Duodenal mucosa (tissue), 2 donors: ENCODE data around the gene PIP5K1B.

ENCODE experiments used
- H3K27ac ChIP-seq: one replicate; pipeline ENCODE4 v1.7.0; 2013; ENCODE audit warnings: low read depth, low read length
- H3K27me3 ChIP-seq, 2 donors: one replicate each; pipeline ENCODE4 v1.7.0; 2013; ENCODE audit warnings: low read length in 2 of 2, control low read depth in 1 of 2; ENCODE audit not compliant: insufficient read depth in 2 of 2, control insufficient read depth in 1 of 2
- H3K36me3 ChIP-seq, 2 donors: one replicate each; pipeline ENCODE4 v1.7.0; 2013; ENCODE audit warnings: low read length in 2 of 2, control low read depth in 1 of 2; ENCODE audit not compliant: insufficient read depth in 2 of 2, control insufficient read depth in 1 of 2
- H3K4me1 ChIP-seq, 2 donors: one replicate each; pipeline ENCODE4 v1.7.0; 2013; ENCODE audit warnings: low read length in 2 of 2, control low read depth in 1 of 2; ENCODE audit not compliant: insufficient read depth in 2 of 2, control insufficient read depth in 1 of 2
- H3K4me3 ChIP-seq, 2 donors: one replicate each; pipeline ENCODE4 v1.7.0; 2013; ENCODE audit warnings: low read length in 2 of 2, low read depth in 1 of 2
- H3K9ac ChIP-seq, 2 donors: one replicate each; pipeline ENCODE4 v1.7.0; 2013; ENCODE audit warnings: low read length in 2 of 2, low read depth in 1 of 2
- H3K9me3 ChIP-seq, 2 donors: one replicate each; pipeline ENCODE4 v1.7.0; 2013; ENCODE audit warnings: low read length in 2 of 2, control low read depth in 1 of 2; ENCODE audit not compliant: control insufficient read depth in 1 of 2

PIP5K1B gene

DNA sequence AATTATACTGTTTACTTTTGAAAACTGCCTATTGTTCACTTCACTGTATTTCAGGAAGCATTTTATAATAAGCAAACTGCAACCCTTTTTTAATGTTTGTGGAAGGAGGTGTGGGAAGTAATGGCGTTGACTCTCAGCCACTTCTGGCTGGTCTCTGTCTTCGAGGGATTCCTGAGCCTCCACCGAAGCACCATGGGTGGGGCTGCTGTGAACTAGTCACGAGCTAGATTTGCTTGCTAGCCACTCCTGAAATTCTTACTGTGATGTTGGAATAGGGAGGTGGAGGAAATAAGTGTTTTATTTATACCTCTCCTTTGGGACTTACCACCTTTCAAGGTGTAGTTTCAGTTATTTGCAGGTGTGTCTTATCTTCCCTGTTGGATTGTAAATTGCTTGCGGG, 26.8 kb downstream of the PIP5K1B start:
- no peak overlapping the region for H3K9ac ChIP-seq
- peak overlapping the region; percentile 71 for H3K27ac ChIP-seq
- H3K36me3 ChIP-seq = no peaks in the 10 kb centered on the region
- H3K4me3 ChIP-seq = no peak overlapping the region
- H3K27me3 ChIP-seq = no peaks in the 10 kb centered on the region
- peaks cover 0 to 5% of the 10 kb centered on the region in 2 donors for H3K9me3 ChIP-seq
- peaks cover 34 to 66% of the 10 kb centered on the region in 2 donors for H3K4me1 ChIP-seq

DNA sequence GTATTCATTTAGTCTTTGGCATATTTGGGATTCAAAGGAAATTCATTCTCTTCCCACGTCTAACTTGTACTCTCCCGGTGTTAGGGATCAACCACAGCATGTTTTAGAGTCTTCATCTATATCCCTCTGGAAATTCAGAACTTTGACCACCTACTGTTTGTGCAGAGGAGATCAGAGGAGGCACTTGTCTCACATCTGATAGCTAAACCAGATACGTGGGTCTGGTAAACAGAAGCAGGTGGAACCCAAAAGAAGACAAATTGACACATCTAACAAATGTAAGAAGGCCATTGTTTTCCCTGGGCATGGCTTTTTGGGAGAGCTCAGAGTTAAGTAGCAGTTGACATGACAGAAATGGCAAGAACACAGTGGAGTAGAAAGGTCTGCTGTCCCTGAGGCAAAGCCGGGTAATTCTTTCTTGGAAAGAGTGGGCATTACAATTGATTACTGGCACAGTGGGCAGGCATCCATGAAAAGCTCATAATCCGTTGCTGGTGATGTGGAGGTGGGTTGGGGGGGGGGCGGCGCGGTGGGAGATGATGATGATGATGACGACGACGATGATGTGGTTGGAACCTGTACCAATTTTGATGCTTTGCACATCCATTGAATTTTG, 27.5 kb downstream of the PIP5K1B start:
- no peak overlapping the region for H3K9ac ChIP-seq
- H3K4me1 ChIP-seq = peaks cover 34 to 66% of the 10 kb centered on the region in 2 donors
- H3K9me3 ChIP-seq = peaks cover 0 to 5% of the 10 kb centered on the region in 2 donors
- H3K36me3 ChIP-seq = no peaks in the 10 kb centered on the region
- no peaks in the 10 kb centered on the region for H3K27me3 ChIP-seq
- H3K4me3 ChIP-seq = no peak overlapping the region
- H3K27ac ChIP-seq = peak overlapping the region; percentile 33

DNA sequence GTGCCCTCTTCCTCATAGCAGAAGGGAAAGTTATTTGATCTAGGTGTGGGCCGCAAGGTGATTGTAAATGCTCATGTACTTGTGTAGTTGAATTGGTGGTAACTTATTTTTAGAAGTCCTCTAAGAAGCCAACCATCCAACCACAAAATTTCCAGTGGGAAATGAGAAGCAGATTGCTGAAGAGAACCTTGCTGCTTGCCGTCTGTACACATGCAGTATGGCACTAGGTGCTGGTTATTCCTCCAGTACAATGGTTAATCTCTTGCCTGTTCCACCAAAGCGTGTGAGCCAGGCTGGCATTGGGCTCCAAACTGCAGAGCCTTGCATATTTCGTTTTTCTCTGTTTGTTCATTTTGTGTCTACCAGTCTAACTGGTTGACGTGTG, 28.0 kb downstream of the PIP5K1B start:
- Histone ChIP-seq H3K27ac (no peak overlapping the region), H3K36me3 (no peaks in the 10 kb centered on the region)

DNA sequence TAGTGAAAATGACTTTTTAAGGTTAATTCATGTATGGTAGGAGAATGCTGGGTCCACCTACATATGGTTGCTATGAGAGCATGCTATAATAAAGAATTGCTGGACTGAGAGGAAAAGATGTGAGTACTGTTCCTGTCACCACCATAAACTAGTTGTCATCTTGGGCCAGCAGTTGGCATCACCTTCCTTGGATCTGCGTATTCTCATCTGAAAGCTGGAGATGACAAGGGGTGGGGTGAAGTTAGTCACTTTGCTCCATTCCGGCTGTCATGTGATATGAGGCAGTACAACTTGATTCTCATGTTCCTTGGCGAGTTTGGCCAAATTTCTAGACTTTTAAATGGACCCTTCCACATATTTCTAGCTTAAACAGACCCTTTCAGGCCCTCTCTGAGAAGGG, 33.3 kb downstream of the PIP5K1B start:
- H3K9ac ChIP-seq = no peak overlapping the region
- no peak overlapping the region for H3K27ac ChIP-seq
- H3K4me1 ChIP-seq = peaks cover 37 to 61% of the 10 kb centered on the region in 2 donors
- no peaks in the 10 kb centered on the region for H3K27me3 ChIP-seq
- peaks cover 0 to under 1% of the 10 kb centered on the region in 2 donors for H3K36me3 ChIP-seq
- H3K4me3 ChIP-seq = no peak overlapping the region
- no peaks in the 10 kb centered on the region for H3K9me3 ChIP-seq

More for the DNA sequence above, 28.0 kb downstream of the PIP5K1B start:
- no peaks in the 10 kb centered on the region for H3K27me3 ChIP-seq
- H3K4me3 ChIP-seq = no peak overlapping the region
- peaks cover 34 to 70% of the 10 kb centered on the region in 2 donors for H3K4me1 ChIP-seq
- H3K9me3 ChIP-seq = peaks cover 0 to 2% of the 10 kb centered on the region in 2 donors
- H3K9ac ChIP-seq = no peak overlapping the region

DNA sequence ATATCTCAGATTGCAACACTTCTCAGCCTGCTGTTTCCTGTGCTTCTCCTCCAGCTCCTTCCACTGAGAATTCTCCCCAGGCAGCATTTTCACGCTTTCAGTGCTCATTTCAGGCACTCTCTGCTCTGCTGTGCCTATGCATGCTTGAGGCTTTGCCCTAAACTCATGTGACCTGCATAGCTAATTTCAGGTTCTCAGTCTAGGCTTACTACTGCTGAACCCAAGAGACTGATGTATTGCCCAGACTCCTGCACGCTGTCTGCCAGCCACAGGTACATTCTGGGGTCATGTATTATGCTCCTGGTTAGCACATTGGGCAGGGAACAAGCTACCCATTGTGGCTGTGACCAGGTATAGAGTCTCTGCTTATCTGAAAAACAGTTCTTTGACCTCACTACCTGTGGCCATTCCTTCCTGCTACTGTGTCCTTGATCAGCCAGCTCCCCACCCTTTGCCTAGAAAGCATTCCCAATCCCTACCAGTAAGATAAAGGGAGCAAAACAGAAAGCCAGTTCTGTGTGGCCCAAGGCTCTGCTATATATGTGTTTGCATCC, 34.7 kb downstream of the PIP5K1B start:
- peak overlapping the region; percentile 86 for H3K27ac ChIP-seq
- H3K9ac ChIP-seq = peak overlapping the region; percentile 32 to 80
- peaks cover 0 to 8% of the 10 kb centered on the region in 2 donors for H3K36me3 ChIP-seq
- peaks cover 37 to 53% of the 10 kb centered on the region in 2 donors for H3K4me1 ChIP-seq
- H3K9me3 ChIP-seq = no peaks in the 10 kb centered on the region
- peak overlapping the region; percentile 35 to 45 for H3K4me3 ChIP-seq
- H3K27me3 ChIP-seq = no peaks in the 10 kb centered on the region

DNA sequence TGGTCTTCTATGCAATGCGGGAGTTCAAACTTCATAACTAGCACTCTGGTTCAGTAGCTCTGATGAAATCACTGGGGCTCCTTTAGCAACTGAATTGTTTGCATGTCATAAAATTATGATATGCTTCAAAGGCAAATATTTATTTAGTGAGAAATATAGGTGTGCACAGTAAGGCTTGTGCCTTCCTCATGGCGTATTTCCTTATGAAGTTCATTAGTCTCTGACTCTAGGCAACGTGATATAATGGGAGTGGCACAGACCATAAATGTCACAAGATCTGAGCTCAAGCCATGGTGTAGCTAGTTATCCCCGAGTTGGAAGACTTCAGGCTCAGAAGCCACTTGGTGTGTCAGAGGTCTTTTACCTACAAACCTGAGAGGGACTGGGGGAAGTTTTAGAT, 35.5 kb downstream of the PIP5K1B start:
- H3K4me1 ChIP-seq = peaks cover 34 to 53% of the 10 kb centered on the region in 2 donors
- H3K9ac ChIP-seq = peak overlapping the region; percentile 32 to 80
- H3K4me3 ChIP-seq = peak overlapping the region; percentile 35 to 45
- no peaks in the 10 kb centered on the region for H3K9me3 ChIP-seq
- peak overlapping the region; percentile 86 for H3K27ac ChIP-seq
- no peaks in the 10 kb centered on the region for H3K27me3 ChIP-seq
- peaks cover 0 to 15% of the 10 kb centered on the region in 2 donors for H3K36me3 ChIP-seq

DNA sequence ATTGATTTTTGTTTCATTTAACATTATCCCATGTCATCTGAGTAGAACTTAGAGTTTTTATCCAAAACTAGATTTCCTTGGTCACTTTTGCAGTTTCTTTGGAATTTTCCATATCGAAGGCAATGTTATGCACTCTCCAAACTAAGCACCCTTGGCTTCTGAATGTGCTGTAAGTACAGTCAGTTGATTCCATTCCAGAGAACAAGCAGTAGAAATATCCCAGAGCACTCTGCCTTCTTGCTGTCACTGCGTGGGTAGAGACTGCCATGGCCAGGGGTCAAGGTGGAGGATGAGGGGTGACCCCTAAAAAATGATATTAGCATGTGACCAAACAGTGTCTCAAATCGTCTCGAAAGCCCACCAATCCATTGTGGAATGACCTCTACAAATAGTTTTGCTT, 36.2 kb downstream of the PIP5K1B start:
- no peaks in the 10 kb centered on the region for H3K9me3 ChIP-seq
- peak overlapping the region in 1 of 2 donors; percentile 19 for H3K4me3 ChIP-seq
- H3K27ac ChIP-seq = no peak overlapping the region
- H3K27me3 ChIP-seq = no peaks in the 10 kb centered on the region
- H3K4me1 ChIP-seq = peaks cover 28 to 48% of the 10 kb centered on the region in 2 donors
- H3K9ac ChIP-seq = peak overlapping the region in 1 of 2 donors; percentile 37
- H3K36me3 ChIP-seq = peaks cover 0 to 15% of the 10 kb centered on the region in 2 donors

DNA sequence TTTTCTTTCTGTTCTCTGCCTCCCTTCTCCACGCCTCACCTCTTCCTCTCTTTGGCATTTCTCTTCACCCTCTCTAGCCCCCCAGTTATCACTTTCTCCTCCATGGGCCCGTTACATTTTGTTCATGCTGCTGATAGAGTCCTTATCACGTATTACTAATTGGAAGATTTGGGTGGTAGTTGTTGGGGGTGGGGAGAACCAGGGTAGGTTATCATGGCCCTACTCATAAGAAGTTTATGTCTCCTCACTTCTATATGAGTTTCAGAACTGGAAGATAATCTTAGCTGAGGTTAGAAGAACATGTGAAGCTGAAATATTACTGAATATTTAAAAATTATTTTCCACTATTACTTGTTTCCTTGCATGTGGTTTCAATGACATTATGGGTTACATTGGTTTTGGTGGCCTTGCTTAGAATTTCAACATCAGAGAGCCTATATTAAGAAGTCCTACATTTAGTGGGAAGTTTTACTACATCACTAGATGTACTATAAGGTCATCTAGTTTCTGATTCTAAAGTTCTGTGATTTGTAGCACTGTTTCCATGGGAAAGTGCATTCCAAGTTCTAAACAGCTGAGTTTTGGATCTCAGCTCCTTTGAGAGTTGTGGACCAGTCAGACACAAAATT, 36.8 kb downstream of the PIP5K1B start:
- Histone ChIP-seq H3K9ac (no peak overlapping the region), H3K27ac (no peak overlapping the region), H3K27me3 (no peaks in the 10 kb centered on the region), H3K4me1 (peaks cover 32 to 49% of the 10 kb centered on the region in 2 donors), H3K9me3 (no peaks in the 10 kb centered on the region), H3K36me3 (peaks cover 0 to 15% of the 10 kb centered on the region in 2 donors), H3K4me3 (peak overlapping the region in 1 of 2 donors; percentile 22)

DNA sequence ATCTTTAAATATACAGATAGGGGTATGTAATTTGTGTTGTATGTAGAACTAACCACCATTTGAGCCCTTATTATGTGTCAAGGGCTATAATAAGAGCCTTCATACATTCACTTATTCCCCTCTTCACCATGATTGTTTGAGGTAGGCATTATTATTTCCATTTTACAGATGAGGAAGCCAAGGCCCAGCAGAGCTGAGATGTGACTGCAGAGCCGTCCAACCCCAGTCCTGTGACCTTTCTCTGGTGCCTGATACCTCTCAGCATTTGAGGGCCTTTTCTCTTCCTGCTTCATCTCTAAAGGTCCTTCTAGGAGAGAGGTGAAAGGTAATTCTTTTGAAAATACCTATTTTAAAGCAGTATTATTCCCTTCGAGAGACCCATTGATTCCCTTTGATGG, 37.3 kb downstream of the PIP5K1B start:
- no peak overlapping the region for H3K27ac ChIP-seq
- peaks cover 0 to 15% of the 10 kb centered on the region in 2 donors for H3K36me3 ChIP-seq
- H3K27me3 ChIP-seq = no peaks in the 10 kb centered on the region
- no peak overlapping the region for H3K9ac ChIP-seq
- no peak overlapping the region for H3K4me3 ChIP-seq
- peaks cover 34 to 53% of the 10 kb centered on the region in 2 donors for H3K4me1 ChIP-seq
- no peaks in the 10 kb centered on the region for H3K9me3 ChIP-seq

DNA sequence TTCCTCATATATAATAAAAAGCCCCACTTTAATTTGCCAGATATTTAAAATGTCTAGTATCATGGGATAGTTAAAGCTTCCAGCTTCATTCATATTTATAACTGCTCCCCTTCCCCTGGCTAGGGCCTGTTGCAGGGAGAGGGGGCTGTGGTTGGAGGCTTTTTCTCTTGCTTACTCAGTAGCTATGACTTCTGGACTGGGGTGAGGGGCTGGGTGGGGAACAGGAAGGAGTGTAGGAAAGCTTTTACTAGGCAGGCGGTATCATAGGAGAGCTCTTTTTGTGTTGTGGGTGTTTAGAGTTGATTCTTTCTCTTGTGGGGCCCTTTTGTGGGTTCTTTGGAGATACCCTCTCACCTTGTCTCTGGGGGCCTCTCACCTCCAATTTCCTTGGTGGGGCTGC, 39.4 kb downstream of the PIP5K1B start:
- Histone ChIP-seq H3K27ac (no peak overlapping the region), H3K9ac (no peak overlapping the region)

More for the DNA sequence above, 39.4 kb downstream of the PIP5K1B start:
- H3K4me3 ChIP-seq = no peak overlapping the region
- peaks cover 31 to 48% of the 10 kb centered on the region in 2 donors for H3K4me1 ChIP-seq
- H3K27me3 ChIP-seq = no peaks in the 10 kb centered on the region
- H3K36me3 ChIP-seq = peaks cover 0 to 15% of the 10 kb centered on the region in 2 donors
- H3K9me3 ChIP-seq = no peaks in the 10 kb centered on the region
